Measurements from ENCODE around the gene KLHL35. TPM values are rescaled to one million over a fixed set of nuclear protein-coding genes. Genes with fewer than 3 reads are reported as not detected.
A peak's percentile ranks its signal among the peaks of the same experiment; 100 is the strongest.

KLHL35 gene
- total RNA-seq, 1 donor from 2014 or later: 0.68 TPM

DNA sequence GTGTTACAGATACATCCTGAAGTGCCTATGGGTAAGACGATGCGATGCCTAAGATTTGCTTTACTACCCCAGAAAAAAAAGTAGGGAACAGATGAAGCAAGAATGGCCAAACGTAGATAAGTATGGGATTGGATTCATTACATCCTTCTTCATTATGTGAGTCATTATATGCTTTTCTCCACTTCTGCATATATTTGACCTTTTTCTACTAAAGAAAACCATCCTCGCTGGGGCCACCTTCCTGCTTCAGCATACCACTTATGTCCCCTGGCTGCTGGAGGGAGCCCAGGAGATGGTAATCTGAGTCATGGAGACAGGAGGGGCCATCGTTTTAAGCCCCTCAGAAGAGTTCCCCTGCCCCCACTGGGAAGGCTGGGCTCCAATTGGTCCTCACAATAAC lies 14.4 kb upstream of the KLHL35 start:
- intact Hi-C loops (cut with DNase I): no loop called here
- DNase-seq (ENCODE audit: missing footprints): peak; percentile 39
- ATAC-seq: no peak

DNA sequence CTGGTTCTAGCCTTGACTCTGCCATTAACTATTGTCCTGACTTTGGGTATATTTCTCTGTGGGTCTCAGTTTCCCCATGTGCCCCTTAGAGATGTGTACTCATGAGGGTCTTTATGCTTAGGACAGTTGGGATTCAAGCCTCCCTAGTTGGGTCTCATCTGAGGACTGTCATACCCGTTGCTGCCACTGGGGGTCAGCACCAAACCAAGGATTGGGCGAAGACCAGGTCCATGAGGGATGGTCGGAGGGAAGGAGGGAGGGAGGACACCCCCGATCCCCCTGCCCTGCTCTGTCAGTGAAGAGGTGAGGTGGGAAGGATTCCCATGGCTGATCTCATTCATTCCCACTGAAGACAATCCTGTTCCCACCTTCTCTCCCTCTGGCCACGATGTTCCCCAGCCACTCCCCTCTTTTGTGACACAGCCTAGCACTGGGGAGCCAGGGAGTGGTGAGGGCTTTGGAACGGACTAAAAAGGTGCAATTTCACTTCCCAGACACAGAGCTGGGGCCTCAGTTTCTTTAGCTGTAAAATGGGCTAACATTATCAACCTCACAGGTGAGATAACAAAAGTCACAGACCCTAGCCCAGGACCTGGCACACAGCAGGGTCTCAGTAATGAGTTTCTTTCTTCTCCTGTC lies 12.4 kb upstream of the KLHL35 start:
- ATAC-seq: peak; percentile 59
- intact Hi-C loops (cut with DNase I): loop anchor here (1.0 kb wide), 2 partner anchors 80 to 87 kb away; partner anchors contain the start of gene GDPD5
- peak; percentile 75 for DNase-seq (ENCODE audit: missing footprints)

DNA sequence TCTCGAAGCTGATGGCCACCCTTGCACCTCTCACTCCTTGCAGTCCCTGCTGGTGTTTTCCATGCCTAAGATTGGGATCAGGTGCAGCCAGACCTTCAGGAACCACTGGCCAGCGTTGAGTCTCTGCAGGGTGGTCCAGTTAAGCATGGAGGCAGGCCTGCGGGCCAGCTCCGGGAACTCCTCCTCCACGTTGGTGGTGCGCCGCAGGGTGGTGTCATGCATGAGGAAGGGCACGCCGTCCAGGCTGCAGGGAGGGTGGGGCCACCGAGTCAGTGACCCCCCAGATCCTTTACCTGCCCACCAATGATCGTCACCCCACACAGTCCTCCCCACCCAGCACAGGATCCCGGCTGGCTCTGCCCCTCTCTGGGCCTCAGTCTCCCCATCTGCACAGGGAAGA lies 10.0 kb upstream of the KLHL35 start:
- ATAC-seq (no peak), DNase-seq (ENCODE audit: missing footprints) (peak; percentile 20)
- intact Hi-C loops (cut with DNase I): no loop called here

DNA sequence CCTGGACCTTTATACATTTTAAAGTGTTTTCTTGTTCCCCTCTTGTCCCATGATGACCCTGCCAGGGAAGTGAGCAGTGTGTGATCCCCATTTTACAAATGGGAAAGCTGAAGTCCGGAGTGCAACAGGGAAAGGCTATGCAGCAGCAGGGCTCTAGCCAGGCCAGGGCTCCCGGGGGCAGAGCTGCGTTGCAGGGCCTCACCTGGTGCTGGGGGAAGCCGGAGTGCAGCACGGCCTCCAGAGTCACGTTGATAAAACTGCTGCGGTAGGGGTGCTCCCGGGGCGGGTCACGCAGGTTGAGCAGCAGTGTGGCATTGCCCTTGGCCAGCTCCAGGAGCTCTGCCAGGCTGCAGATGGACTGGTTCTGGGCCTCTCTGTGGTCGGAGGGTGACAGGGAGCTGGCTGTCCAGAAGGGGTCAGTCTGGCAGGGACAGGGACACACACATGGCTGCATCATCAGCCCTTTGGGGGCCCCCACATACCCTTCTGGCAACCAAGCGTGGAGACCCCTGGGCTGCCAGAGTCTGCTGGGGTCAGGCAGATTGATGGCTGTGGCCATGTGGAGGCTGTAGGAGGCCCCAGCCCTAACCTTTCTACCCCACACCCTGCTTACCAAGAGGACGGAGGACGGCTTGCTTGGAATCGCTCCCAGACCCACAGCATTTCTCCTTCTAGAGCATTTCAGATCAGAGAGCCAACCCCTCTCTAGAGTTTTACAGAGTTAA lies 9.3 kb upstream of the KLHL35 start:
- DNase-seq (ENCODE audit: missing footprints) (peak; percentile 62), ATAC-seq (no peak)
- intact Hi-C loops (cut with DNase I): no loop called here

DNA sequence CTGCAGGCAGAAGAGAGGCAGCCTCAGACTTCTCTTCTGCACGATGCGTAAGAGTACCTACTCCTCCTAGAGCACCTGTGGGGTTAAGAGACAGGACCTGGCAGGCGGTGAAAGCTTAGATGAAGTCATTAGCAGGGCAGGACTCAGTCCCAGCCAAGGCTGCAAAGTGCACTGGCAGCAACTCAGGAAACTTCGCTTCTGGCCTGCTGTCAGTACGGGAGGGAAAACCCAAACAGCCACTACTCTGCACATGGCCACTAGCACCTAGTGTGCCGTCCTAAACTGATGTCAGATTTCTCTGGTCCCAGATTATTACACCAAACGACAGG lies 8.8 kb upstream of the KLHL35 start:
- ATAC-seq (peak; percentile 69), DNase-seq (ENCODE audit: missing footprints) (peak; percentile 56)
- intact Hi-C loops (cut with DNase I): no loop called here

DNA sequence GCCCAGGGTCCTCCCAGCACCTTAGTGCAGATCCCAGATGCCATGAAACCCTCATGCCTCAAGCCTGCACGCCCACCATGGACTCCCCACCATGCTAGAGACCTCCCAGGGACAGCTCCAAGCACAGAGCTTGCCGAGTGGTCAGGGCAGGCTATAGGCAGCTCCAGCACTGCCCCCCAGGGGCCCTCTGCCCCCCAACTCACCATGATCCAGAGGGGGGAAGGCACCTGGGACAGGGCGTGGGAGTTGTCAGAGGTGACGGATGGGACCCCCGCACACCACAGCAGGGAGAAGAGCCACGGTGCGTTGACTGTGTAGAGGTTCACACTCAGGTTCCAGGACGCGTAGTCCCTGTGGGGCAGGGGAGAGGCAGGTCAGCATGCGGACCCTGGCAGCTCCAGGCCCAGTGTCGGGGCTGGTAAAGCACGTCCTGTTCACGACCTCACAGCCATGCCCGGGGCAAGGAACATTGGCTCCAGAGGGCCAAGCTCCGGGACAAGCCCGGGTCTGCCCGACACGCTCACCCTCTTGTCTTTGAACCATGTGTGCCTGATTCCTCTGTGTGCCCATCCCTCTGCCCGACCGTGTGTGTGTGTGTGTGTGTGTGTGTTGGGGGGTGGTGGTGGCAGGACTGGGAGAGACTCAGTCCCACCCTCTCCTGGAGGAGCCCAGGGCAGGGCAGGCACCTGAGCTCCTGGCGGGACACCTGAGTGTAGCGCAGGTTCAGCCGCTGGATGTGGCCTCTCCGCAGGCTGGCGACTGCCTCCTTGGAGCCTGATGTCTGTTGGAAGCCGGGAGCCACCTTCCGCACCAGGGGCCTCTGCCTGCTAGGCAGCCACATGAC lies 8.2 kb upstream of the KLHL35 start:
- intact Hi-C loops (cut with DNase I): no loop called here
- DNase-seq (ENCODE audit: missing footprints): peak; percentile 60
- ATAC-seq: no peak

DNA sequence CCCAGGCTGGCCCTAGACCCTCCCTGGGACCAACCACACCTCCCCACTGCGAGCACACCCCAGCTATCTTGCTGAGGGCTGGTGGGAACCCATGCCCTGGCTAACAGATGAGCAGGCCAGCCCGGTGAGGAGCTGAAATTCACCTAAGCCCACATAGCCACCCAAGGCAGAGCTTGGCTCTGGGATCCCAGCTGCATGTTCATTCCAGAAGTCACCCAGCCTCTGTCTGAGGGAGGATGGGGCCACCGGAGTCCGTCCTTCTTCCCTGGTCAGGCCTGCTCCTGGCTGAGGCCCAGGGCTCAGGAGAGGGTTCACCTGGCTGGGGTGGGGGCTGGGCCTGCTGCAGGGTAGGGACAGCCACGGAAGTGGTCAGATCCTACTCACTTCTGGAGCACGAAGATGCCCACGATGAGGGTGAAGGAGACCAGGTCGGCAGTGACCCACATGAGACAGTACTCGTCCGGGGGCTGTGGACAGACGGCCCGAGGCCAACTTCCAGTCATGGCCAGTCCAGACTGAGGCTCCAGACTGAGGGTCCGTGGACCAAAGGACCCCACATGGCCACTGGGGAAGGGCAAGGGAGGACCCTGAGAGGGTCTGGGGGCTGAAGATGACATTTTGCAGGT lies 6.6 kb upstream of the KLHL35 start:
- ATAC-seq (no peak), DNase-seq (ENCODE audit: missing footprints) (no peak)
- intact Hi-C loops (cut with DNase I): no loop called here

DNA sequence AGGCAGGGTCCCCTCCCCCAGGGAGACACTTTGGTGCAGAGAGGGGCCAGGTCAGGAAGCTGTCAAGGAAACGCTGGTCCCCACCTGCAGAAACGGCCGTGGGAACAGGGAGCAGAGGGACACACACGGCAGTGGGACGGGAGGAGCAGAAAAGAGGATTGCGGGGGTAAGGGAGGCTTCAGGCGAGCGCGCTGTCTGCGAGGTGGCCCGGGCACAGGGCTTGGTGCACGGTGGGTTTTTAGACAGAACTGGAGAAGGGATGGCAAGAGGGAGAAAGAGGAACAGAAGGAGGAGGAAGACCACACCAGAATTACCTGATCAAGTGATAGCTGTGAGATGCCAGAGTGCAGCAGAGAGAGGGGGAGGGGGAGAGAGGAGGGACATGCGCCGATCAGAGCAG lies 6.0 kb upstream of the KLHL35 start:
- no peak for ATAC-seq
- intact Hi-C loops (cut with DNase I): no loop called here
- no peak for DNase-seq (ENCODE audit: missing footprints)

DNA sequence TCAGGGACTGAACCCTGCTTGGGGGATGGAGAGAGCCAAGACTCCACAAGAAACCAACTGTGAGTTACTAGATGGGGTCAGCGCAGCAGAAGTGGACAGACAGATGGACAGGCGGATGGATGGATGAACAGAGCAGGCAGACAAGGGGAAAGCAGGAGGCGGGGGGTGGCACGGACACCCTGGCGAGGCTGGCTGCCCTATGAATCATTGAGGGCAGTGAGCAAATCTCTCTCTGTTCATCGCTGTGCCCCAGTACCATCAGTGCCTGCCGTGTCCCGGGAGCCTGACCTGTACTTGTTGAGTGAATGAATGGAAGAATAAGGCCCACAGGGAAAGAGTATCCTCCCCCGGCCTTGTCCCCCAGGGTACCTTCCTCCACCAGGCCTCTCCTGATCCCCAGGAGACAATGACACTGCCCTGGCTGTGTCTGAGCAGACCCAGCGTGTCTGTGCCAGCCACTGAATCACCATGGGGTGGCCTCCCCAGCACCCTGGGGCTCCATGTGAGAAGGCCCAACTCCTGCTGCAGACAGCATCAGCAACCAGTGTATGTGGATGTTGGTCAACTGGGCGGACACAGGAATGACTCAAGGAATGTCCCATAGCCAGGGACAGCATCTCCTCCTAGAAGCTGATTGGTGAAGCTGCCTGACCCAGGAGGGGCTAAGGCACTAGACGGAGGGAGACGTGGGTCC lies 5.1 kb upstream of the KLHL35 start:
- DNase-seq (ENCODE audit: missing footprints) (peak; percentile 23), ATAC-seq (no peak)
- intact Hi-C loops (cut with DNase I): no loop called here

DNA sequence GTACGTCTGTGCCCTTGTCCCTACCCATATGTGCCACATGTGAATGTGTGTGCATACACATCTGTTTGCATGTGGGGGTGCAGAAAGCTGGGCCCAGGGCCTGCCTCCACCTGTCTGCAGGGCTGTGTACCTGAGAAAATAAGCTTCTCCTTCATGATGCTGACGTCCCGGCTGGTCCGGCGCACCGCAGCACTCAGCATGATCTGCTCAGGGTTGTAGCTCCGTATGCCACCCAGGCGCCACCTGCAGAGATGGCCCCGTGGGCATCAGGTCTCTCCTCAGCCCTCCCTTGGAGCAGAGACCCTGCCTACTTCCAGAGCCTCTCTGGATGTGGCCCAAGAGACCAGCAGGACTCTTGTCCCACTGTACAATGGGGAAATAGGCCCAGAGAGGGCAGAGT lies 3.8 kb upstream of the KLHL35 start:
- intact Hi-C loops (cut with DNase I): no loop called here
- no peak for ATAC-seq
- no peak for DNase-seq (ENCODE audit: missing footprints)

DNA sequence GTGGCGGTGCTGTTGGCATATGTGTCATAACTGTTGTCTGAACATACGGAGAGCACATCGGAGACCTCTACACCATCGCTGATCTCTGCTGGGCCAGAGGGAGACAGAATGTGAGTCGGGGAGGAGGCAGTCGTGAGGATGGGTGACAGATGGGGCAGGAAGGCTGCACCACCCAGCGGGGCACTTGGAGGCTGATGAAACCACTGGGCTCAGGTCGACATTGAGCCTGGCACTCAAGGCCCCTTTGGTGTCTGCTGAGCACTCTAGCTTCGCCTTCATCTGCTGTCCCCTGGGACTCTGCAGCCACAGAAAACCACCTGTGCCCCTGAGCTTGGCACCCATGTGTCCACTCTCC lies 2.5 kb upstream of the KLHL35 start:
- DNase-seq (ENCODE audit: missing footprints) (no peak), ATAC-seq (no peak)

DNA sequence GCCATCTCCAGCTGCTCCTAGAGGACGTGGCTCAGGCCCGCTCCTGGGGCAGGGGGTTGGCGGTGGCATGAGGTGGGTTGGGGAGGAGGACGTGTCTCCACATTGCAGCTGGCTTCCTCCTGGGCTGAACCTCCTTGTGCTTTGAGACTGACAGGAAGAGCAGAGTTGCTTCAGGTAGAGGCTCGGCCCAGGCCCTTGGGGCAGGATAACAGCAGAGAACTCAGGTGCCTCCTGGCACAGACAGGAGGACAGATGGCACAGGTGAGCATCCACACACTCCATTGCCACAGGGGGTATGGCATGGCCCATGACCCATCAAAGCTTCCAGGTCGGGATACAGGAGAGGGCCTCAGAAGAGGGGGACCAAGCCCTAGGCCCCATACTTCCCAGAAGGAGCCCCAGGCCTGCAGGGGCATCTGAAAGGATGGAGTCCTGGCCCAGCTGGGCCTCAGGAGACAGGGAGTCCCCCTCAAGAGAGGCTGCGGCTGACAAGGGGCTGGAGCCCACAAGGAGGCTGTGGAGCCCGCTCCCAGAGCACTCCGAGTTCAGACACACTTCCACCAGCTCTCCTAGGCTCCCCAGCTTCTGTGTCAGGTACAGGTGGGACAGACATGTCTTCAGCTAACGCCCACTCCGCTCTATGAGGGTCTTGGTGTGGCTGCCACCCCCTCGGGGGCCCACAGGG lies 2.0 kb upstream of the KLHL35 start:
- DNase-seq (ENCODE audit: missing footprints): no peak

More for the DNA sequence above, 2.5 kb upstream of the KLHL35 start:
- intact Hi-C loops (cut with DNase I): no loop called here

DNA sequence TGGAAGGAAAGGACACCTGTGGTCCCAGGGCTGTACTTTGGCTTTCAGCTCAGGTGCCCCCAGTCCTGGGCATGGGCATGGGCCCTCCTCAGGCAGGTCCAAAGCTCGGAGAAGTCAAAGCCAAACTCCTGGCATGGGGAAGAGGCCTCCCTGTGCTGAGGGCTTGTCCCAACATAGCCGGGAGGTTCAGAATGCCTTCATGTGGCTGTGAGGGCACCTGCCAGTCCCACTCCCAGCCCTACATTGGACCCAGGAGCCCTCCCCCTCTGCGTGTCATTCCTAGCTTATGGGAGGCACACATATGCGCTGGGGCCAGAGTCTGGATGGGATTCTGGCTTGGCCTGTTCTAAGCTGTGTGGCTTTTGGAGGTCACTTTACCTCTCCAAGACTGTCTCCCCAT lies 1.0 kb upstream of the KLHL35 start:
- ATAC-seq (no peak), DNase-seq (ENCODE audit: missing footprints) (no peak)
- intact Hi-C loops (cut with DNase I): no loop called here

More for the DNA sequence above, 2.0 kb upstream of the KLHL35 start:
- intact Hi-C loops (cut with DNase I): no loop called here
- ATAC-seq: no peak

DNA sequence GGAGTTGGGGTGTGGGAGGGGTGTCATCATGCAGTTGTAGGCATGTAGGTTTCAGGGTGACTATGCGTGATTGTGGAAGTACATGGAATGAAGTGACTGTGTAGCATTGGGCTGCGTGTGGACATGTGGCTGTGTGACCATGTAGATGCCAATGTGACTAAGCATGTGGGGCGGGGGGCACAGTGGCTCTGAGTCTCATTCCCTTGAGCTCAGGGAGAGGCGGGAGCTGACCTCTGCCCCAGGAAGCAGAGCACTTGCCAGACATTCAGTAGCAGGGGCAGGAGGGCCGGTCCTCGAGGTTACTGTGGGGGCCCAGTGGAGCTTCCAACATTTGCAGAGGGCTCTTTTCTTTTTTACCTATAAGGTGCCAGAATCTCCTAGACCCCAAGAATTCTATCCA lies 440 bp upstream of the KLHL35 start:
- intact Hi-C loops (cut with DNase I): no loop called here
- DNase-seq (ENCODE audit: missing footprints) (no peak), ATAC-seq (no peak)

DNA sequence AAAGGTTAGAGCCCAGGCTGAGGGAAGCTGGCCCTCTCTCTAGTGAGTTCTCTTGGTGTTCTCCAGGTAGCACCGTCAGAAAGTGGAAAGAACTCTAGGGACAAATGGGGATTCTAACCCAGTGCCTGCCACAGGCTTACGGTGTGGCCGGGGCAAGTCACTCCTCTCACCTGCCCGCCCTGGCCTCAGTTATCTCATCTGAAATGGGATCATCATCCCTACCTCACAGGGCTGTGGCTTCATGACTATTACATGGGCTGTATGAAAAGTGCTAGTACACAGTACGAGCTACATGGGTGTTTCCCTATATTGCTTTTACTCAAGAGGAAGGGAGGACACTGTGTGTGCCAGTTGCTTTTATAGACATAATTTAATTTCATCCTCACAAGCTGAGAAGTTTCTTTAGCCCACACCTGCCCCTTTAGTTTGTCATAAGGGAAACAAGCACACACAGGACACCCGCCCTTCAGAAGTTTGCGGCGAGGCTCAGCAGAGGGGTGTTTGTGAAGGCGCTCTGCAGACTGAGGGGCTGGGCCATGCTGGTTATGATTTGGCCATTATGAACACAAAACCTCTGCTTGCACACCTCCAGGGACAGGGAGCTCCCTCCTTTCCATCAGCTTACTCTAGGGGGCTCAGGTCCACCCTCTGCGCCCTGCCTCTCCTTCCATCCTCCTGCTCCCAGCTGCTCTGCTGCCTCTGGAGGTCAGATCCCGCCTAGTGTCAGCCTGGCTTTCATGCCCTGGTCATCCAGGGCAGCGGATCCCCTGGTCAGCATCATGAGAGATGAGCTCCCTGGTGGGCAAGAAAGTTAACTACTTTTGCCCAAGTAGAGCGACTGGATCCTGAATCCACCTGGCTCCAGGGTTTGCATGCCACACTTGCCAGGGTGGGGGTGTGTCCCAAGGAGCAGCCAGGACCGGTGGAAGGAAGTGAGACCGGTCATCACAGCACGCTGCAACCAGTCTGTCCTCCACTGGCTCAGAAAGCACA lies 1.2 kb downstream of the KLHL35 start:
- no peak for ATAC-seq
- DNase-seq (ENCODE audit: missing footprints): no peak
- intact Hi-C loops (cut with DNase I): no loop called here

DNA sequence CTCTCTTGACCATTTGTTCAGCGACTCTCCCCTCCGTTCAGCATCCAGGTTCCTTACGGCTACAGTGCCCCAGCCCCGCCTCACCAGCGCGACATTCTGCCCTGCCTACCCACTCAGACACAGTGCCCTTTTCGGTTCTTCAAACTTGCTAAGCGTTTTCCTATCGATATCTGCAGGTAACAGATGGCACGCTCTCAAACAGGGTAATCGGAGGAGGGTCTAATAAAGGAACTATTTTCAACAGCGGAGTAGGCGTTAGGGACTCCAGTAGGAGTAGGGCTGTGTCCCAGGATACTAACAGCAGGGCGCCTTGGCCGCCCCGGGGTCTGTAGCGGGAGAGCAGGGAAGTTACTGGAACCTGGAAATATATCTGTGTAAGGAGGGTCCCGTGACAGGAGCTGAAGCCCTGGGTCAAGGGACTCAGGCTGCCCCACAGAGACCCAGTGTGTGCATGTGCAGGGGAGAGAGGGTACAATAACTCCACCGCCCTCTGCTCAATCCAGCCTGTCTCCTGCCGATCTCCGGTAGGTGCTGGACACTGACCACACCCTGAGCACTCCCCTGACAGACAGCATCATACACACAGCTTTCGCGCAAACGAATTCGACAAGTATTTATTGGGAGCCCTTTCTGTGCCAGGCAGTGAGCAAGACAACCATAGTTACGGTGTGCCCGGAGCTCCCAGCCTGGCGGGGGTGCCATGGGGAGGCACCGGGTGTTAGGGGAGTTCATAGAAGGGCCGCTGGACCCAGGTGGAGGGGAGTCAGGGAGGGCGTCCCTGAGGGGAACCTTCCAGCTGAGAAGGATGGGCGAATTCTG lies 2.1 kb downstream of the KLHL35 start:
- no peak for DNase-seq (ENCODE audit: missing footprints)
- no peak for ATAC-seq
- intact Hi-C loops (cut with DNase I): no loop called here

All from Right ventricle myocardium inferior (tissue), 1 donor.